GM10248 (cell line): Measurements from ENCODE around the gene MTR.

Experiments
- CTCF ChIA-PET: fragments of 300-600 bp; sonication (Branson Sonifier 250); formaldehyde crosslinking; extraction: SDS; loops from one replicate; lab custom pipeline; 2021; ENCODE audit warnings: antibody characterized with exemption; lab: Yijun Ruan, JAX
- POLR2A ChIA-PET: fragments of 350-650 bp; sonication (Branson Sonifier 250); formaldehyde crosslinking; extraction: SDS; loops from one replicate; lab custom pipeline; 2020; ENCODE audit warnings: antibody characterized with exemption; lab: Yijun Ruan, JAX
- DNase-seq: peaks from one replicate; pipeline ENCODE4 v3.0.0; 2012; ENCODE audit errors: extremely low spot score
- CTCF ChIP-seq: IDR thresholded peaks from 2 replicates; pipeline ENCODE4 v1.5.1; 2012; ENCODE audit warnings: mild to moderate bottlenecking, low read depth; ENCODE audit errors: extremely low read depth, missing control alignments, control extremely low read depth

The MTR gene

GRCh38 chr1:236864996-236865817, 70.1 kb downstream of the MTR start:
- TF ChIP-seq CTCF = no peak
- ChIA-PET CTCF (interaction anchor here (1.1 kb wide), 1 partner anchor 65 kb away, joined by 3 read pairs; no protein-coding TSS in a partner anchor), POLR2A (no interaction called here)
- no peak for DNase-seq

GRCh38 chr1:236865818-236866155, 70.7 kb downstream of the MTR start:
- ChIA-PET POLR2A (no interaction called here), CTCF (interaction anchor here (1.5 kb wide), 1 partner anchor 103 kb away, joined by 3 read pairs; no protein-coding TSS in a partner anchor)
- no peak for DNase-seq
- no peak for TF ChIP-seq CTCF

GRCh38 chr1:236868625-236869467, 73.8 kb downstream of the MTR start:
- peak; percentile 90 for TF ChIP-seq CTCF
- ChIA-PET CTCF (interaction anchor here (1.2 to 6.7 kb wide), 8 partner anchors 11 to 765 kb away, joined by 3 to 40 read pairs (median 4); partner anchors contain the start of gene HEATR1), POLR2A (no interaction called here)
- peak; percentile 37 for DNase-seq

GRCh38 chr1:236869911-236870310, 74.8 kb downstream of the MTR start:
- POLR2A ChIA-PET = no interaction called here

GRCh38 chr1:236870721-236871120, 75.6 kb downstream of the MTR start:
- no peak for DNase-seq
- CTCF ChIA-PET = interaction anchor here (1.6 to 6.7 kb wide), 2 partner anchors 28 to 111 kb away, joined by 4 to 40 read pairs; no protein-coding TSS in a partner anchor
- no peak for TF ChIP-seq CTCF
- POLR2A ChIA-PET = no interaction called here

More at GRCh38 chr1:236869911-236870310, 74.8 kb downstream of the MTR start:
- CTCF ChIA-PET = interaction anchor here (1.2 to 6.7 kb wide), 7 partner anchors 19 to 266 kb away, joined by 3 to 40 read pairs (median 4); partner anchors contain the start of gene HEATR1
- no peak for DNase-seq
- no peak for TF ChIP-seq CTCF

- no peak for TF ChIP-seq CTCF
- CTCF ChIA-PET = interaction anchor here (0.8 to 6.7 kb wide), 3 partner anchors 10 to 113 kb away, joined by 3 to 40 read pairs (median 4); no protein-coding TSS in a partner anchor
- DNase-seq = no peak
- POLR2A ChIA-PET = no interaction called here
Observed at GRCh38 chr1:236872075-236872666, 77.1 kb downstream of the MTR start.
